ENCODE data around the gene EPB41L3.

- no peak for TF ChIP-seq PRRX2 (CRISPR knock-in tag; IDR thresholded peaks at IDR 0.05)
- TF ChIP-seq CTCF (IDR thresholded peaks at IDR 0.05): no peak
- no peak for TF ChIP-seq ATF3 (CRISPR knock-in tag; conservative IDR thresholded peaks at IDR 0.05)
- no peak for TF ChIP-seq CREM (CRISPR knock-in tag; IDR thresholded peaks at IDR 0.05)
- TF ChIP-seq ZNF281 (CRISPR knock-in tag; IDR thresholded peaks at IDR 0.05): no peak
- no peak for TF ChIP-seq NR3C1 (CRISPR knock-in tag; conservative IDR thresholded peaks at IDR 0.05; ENCODE audit: low read depth)
- TF ChIP-seq SP1 (CRISPR knock-in tag; conservative IDR thresholded peaks at IDR 0.05): no peak
- no peak for TF ChIP-seq ATF6 (CRISPR knock-in tag; IDR thresholded peaks at IDR 0.05)
- TF ChIP-seq GRHL2 (CRISPR knock-in tag; IDR thresholded peaks at IDR 0.05; ENCODE audit: insufficient replicate concordance, severe bottlenecking): no peak
- no peak for TF ChIP-seq ZNF138 (CRISPR knock-in tag; conservative IDR thresholded peaks at IDR 0.05)
- no peak for TF ChIP-seq GABPB1 (CRISPR knock-in tag; IDR thresholded peaks at IDR 0.05)
- no peak for TF ChIP-seq E2F4 (CRISPR knock-in tag; IDR thresholded peaks at IDR 0.05; ENCODE audit: borderline replicate concordance, low read depth)
- TF ChIP-seq, protein P1, sequence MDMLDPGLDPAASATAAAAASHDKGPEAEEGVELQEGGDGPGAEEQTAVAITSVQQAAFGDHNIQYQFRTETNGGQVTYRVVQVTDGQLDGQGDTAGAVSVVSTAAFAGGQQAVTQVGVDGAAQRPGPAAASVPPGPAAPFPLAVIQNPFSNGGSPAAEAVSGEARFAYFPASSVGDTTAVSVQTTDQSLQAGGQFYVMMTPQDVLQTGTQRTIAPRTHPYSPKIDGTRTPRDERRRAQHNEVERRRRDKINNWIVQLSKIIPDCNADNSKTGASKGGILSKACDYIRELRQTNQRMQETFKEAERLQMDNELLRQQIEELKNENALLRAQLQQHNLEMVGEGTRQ (CRISPR knock-in tag; IDR thresholded peaks at IDR 0.05): no peak
- TF ChIP-seq, protein P2, sequence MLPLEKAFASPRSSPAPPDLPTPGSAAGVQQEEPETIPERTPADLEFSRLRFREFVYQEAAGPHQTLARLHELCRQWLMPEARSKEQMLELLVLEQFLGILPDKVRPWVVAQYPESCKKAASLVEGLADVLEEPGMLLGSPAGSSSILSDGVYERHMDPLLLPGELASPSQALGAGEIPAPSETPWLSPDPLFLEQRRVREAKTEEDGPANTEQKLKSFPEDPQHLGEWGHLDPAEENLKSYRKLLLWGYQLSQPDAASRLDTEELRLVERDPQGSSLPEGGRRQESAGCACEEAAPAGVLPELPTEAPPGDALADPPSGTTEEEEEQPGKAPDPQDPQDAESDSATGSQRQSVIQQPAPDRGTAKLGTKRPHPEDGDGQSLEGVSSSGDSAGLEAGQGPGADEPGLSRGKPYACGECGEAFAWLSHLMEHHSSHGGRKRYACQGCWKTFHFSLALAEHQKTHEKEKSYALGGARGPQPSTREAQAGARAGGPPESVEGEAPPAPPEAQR (CRISPR knock-in tag; IDR thresholded peaks at IDR 0.05): no peak
Observed at GRCh38 chr18:5419601-5420000, 124.2 kb downstream of the EPB41L3 start.
